OCI-LY7 (cell line): ENCODE measurements around the gene MAN1B1.
"Not testable (repeated sequence)": the region's sequence is repeated elsewhere in the genome, so short reads cannot be mapped to it uniquely, and the experiment has no call there.

Experiments used
- CTCF ChIP-seq: fragments of 200-600 bp; sonication (generic); conservative IDR thresholded peaks from 2 replicates; pipeline ENCODE4 v1.5.1; 2014; ENCODE audit warnings: mild to moderate bottlenecking, antibody characterized with exemption, low read length, moderate library complexity, mixed read lengths
- EZH2phosphoT487 ChIP-seq: fragments of 200-600 bp; sonication (generic); IDR thresholded peaks from 2 replicates; pipeline ENCODE4 v1.6.1; 2018; ENCODE audit warnings: low read depth, borderline replicate concordance, mild to moderate bottlenecking, mixed run types, antibody characterized with exemption, low read length, moderate library complexity, mixed read lengths

GRCh38 chr9:137062798-137063197 lies 24.0 kb upstream of the MAN1B1 start:
- not testable (repeated sequence) for TF ChIP-seq EZH2phosphoT487, CTCF
